ENCODE results near the gene APOBEC3B. TPM values are rescaled to one million over a fixed set of nuclear protein-coding genes. Genes with fewer than 3 reads are reported as not detected.

The APOBEC3B gene
- total RNA-seq, 1 donor: 6.8 TPM

- no peak for TF ChIP-seq CTCF (IDR thresholded peaks at IDR 0.05; ENCODE audit: insufficient read depth, low read length)
- DNase-seq (ENCODE audit: low read depth): no peak
- H3K4me3 ChIP-seq (ENCODE audit: low read depth, low read length): no peak overlapping the region
Observed at GRCh38 chr22:38950527-38951295, 31.4 kb upstream of the APOBEC3B start.

DNA sequence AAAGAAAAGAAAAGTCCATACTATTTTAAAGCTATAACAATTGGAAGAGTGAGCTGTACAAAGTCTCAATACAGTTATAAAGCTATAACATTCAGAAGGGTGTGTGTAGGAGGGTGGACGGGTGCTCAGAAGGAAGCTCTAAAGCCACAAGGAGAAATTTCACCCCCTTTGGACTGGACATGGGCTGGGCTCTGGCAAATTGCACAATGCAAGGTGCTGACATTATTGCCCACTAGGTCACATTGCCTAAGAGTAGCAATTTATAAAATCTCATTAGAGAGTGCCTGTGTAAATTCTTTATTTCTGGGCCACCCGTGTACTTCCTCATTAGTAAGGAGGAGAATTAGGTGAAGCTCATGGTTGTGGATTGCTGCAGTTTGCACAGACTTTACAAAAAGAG is 30.4 kb upstream of the APOBEC3B start:
- no peak for DNase-seq (ENCODE audit: low read depth)
- no peak for TF ChIP-seq CTCF (IDR thresholded peaks at IDR 0.05; ENCODE audit: insufficient read depth, low read length)
- H3K4me3 ChIP-seq (ENCODE audit: low read depth, low read length): no peak overlapping the region

DNA sequence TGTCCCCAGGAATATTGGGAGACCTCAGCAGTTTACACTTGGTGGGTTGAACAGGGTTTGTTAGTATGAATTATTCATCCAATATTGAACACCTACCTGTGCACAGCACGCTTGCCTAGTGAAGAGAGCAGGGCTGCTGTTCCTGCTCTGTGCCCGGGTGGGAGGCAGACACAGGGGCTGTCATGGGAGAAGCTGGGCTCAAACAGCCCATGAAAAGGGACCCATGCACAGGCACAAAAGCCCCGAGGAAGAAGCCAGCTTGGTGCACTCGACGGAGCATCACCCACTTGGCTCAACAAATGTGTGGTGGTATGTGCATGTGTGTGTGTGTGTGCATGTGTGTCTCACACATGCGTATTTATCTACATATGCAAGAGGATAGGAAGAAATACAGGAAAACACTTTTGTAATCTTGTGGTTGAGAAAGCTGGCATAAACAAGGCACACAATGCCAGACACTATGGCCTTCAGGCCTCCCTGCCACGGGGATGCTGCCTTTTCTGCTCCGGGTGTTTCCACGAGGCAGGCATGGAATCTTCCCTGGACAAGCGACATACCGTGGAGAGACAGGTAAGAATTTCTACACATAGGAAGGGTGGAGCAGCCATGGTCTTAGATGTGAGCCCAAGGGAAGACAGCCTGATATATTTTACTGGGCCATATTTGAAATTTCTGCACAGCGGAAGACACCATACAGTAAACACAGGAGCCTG is 29.7 kb upstream of the APOBEC3B start:
- no peak overlapping the region for H3K4me3 ChIP-seq (ENCODE audit: low read depth, low read length)
- no peak for DNase-seq (ENCODE audit: low read depth)
- TF ChIP-seq CTCF (IDR thresholded peaks at IDR 0.05; ENCODE audit: insufficient read depth, low read length): no peak

- no peak for DNase-seq (ENCODE audit: low read depth)
- TF ChIP-seq CTCF (IDR thresholded peaks at IDR 0.05; ENCODE audit: insufficient read depth, low read length): no peak
- no peak overlapping the region for H3K4me3 ChIP-seq (ENCODE audit: low read depth, low read length)
Observed at GRCh38 chr22:38953091-38953490, 29.1 kb upstream of the APOBEC3B start.

DNA sequence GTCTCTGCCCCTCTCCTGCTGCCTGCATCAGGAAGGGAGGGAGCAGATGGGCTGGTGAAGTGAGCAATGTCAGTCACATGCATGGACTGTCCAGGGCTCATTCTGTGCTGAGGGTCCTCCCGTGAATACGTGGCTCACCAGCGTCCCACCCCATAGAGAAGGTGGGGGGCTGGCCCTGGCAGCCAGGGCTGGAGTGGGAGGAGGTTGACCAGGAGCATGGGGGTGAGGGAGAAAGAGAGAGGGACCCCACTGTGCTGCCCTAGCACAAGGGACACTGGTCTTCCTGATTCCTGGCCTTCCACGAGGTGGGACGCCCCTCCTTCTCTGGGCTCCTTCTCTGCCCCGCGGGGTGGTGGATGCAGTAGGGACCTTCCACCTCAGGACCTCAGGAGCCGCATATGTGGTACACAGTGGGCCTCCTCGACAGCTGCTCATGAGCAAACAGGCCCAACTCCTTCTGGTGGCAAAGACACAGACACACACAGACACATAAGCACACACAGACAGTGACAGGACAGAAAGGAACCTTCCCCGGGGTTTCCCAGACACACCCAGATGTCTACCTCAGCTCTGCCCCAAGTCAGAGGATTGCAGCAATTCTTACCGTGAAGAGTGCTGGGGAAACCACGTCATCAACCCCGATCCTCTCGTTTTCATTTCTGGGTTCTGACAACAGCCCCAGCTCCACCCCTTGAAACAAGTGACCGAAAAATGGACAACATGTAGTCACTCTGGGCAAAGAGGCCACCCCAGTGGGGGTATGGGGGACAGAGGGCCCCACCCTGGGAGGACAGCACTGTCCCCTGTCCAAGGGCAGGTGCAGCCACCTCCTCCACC is 28.4 kb upstream of the APOBEC3B start:
- TF ChIP-seq CTCF (IDR thresholded peaks at IDR 0.05; ENCODE audit: insufficient read depth, low read length): no peak
- no peak overlapping the region for H3K4me3 ChIP-seq (ENCODE audit: low read depth, low read length)
- no peak for DNase-seq (ENCODE audit: low read depth)

GRCh38 chr22:38954414-38955043 is 27.6 kb upstream of the APOBEC3B start:
- DNase-seq (ENCODE audit: low read depth): no peak
- TF ChIP-seq CTCF (IDR thresholded peaks at IDR 0.05; ENCODE audit: insufficient read depth, low read length): no peak
- H3K4me3 ChIP-seq (ENCODE audit: low read depth, low read length): no peak overlapping the region

Data from fibroblast of the aortic adventitia (primary cell).